ENCODE results near the gene LAIR1.

- no peak for TF ChIP-seq EZH2 (IDR thresholded peaks at IDR 0.05; ENCODE audit: low read depth)
- TF ChIP-seq, protein P1, sequence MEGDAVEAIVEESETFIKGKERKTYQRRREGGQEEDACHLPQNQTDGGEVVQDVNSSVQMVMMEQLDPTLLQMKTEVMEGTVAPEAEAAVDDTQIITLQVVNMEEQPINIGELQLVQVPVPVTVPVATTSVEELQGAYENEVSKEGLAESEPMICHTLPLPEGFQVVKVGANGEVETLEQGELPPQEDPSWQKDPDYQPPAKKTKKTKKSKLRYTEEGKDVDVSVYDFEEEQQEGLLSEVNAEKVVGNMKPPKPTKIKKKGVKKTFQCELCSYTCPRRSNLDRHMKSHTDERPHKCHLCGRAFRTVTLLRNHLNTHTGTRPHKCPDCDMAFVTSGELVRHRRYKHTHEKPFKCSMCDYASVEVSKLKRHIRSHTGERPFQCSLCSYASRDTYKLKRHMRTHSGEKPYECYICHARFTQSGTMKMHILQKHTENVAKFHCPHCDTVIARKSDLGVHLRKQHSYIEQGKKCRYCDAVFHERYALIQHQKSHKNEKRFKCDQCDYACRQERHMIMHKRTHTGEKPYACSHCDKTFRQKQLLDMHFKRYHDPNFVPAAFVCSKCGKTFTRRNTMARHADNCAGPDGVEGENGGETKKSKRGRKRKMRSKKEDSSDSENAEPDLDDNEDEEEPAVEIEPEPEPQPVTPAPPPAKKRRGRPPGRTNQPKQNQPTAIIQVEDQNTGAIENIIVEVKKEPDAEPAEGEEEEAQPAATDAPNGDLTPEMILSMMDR (conservative IDR thresholded peaks at IDR 0.05), result no peak
Observed at GRCh38 chr19:54379187-54379678, 14.5 kb upstream of the LAIR1 start.

Measured in PC-9 (cell line).